PC-9 (cell line): ENCODE results near the gene DUSP19.

Experiments used
- EZH2 ChIP-seq: fragments of 200-600 bp; sonication (generic); IDR thresholded peaks from 2 replicates; pipeline ENCODE4 v1.8.0; 2017; ENCODE audit warnings: antibody characterized with exemption, low read depth
- TF ChIP-seq, protein P1 (sequence below): fragments of 200-600 bp; sonication (generic); conservative IDR thresholded peaks from 2 replicates; pipeline ENCODE4 v1.6.1; 2017; ENCODE audit warnings: mixed run types, antibody characterized with exemption, mild to moderate bottlenecking, moderate library complexity

DNA sequence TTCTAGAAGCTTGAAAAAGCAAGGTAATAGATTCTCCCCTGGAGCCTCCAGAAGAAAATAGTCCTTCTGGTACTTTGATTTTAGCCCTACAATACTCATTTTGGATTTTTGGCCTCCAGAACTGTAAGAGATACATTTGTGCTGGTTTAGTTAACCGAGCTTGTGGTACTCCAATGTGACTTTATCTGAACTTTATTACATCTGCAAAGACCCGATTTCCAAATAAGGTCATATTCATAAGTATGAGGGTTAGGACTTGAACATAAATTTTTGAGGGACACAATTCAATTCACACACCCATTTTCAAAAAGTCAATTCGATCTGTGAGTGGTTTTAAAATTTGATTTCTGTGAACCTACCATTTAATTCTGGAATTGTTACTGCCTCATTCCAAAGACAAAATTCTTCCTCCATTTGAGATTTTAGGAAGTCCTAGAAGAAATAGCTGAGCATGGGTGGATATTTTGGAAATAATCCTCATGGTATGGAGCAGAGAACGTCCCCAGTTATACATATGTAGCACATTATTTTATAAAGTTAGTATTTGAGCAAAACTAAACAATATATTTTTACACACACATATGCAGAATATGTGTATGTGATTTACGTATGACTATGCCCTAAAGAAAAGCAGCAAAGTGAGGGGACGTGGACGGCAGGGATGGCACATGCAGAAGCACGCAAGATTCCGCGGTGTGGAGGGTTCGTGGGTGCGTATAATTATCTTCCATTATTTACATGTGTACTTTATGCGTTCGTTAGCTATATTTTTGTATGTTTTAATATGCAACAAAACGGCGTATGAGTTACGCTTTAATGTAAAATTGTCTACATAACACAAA is 44.8 kb downstream of the DUSP19 start:
- TF ChIP-seq, protein P1, sequence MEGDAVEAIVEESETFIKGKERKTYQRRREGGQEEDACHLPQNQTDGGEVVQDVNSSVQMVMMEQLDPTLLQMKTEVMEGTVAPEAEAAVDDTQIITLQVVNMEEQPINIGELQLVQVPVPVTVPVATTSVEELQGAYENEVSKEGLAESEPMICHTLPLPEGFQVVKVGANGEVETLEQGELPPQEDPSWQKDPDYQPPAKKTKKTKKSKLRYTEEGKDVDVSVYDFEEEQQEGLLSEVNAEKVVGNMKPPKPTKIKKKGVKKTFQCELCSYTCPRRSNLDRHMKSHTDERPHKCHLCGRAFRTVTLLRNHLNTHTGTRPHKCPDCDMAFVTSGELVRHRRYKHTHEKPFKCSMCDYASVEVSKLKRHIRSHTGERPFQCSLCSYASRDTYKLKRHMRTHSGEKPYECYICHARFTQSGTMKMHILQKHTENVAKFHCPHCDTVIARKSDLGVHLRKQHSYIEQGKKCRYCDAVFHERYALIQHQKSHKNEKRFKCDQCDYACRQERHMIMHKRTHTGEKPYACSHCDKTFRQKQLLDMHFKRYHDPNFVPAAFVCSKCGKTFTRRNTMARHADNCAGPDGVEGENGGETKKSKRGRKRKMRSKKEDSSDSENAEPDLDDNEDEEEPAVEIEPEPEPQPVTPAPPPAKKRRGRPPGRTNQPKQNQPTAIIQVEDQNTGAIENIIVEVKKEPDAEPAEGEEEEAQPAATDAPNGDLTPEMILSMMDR, result no peak
- no peak for TF ChIP-seq EZH2
